SK-N-MC (cell line): Measurements from ENCODE around the gene NRARP.

Experiments
- EZH2 ChIP-seq: fragments of 200-600 bp; sonication (generic); IDR thresholded peaks from one replicate; pipeline ENCODE4 v1.6.1; 2017; ENCODE audit warnings: antibody characterized with exemption
- POLR2AphosphoS5 ChIP-seq: IDR thresholded peaks from 2 replicates; pipeline ENCODE4 v1.6.1; 2012; ENCODE audit warnings: mild to moderate bottlenecking, low read depth, low read length, borderline replicate concordance

GRCh38 chr9:137262909-137263285 lies 39.2 kb downstream of the NRARP start:
- no peak for TF ChIP-seq EZH2
- no peak for TF ChIP-seq POLR2AphosphoS5
